GM18909 (cell line): Measurements from ENCODE around the gene ASIC2.

Source experiments
- ATAC-seq: cut with Tn5 transposase; IDR thresholded peaks from one replicate; pipeline ENCODE4 v1.9.1; 2021; ENCODE audit warnings: mild to moderate bottlenecking; ENCODE audit not compliant: unreplicated experiment, poor library complexity

The ASIC2 gene

DNA sequence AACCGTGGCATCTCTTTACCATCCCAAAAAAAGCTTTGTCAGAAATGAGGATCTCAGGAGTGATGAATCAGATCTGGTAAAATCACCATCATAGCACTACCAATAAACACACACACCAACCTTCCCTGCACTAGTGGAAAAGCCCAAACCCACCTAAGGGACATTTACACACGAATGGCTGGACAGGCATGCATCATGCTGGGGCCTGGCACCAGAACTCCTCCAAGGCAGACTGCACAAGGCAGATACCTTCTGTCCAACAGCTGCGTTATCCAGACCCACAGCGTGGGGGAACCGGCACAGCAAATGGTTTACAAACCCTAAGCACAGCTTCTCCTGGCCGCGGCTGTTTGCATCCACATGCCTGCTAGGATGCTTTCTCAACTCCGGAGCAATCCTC, 2.8 kb downstream of the ASIC2 start:
- no peak for ATAC-seq

DNA sequence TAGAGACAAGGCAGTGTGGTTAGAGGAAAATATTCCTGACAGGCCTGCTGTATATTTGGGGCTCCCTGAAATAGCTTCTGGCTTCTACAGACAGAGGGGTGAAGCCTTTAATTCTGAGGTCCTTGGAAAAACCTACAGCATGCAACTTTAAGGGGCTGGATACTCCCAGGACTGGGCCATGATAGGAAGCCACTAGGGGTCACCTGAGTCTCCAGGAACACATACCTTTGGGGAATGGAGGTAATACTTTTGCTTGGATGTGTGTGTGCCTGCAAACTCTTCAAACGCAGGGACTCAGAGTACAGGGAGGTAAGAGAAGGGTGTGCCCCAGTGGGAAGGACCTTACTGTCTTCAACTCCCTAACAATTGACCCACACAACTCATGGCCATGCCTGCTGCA, 4.1 kb downstream of the ASIC2 start:
- ATAC-seq: no peak

DNA sequence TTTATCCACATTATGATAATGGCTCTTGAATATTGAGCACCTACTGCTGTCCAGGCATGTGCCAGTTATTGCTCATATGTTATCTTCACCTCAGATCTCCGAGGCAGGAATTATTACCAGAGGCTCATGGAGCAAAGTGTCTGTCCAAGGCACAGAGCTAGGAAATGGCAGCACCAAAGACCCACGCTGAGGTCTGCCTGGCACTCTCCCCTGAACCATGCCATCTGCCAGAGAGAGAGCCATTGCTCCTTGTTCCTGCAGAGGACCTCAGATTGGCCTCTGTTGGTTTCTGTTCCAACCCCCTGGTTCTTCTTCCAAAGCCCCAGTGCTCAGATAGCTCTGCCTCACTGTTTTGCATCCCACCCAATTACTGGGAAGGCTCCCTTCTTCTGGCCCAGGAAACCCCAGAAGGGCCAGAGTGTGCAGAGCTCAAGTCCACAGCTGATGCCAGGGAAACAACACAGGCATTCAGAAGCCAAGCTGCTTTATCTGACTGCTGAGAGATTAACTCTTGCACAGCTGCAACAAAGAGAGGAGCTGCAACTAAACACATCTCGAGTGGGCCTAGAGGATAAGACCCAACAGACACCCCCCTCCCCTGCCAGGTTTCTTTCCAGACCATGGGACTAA, 5.9 kb downstream of the ASIC2 start:
- no peak for ATAC-seq

DNA sequence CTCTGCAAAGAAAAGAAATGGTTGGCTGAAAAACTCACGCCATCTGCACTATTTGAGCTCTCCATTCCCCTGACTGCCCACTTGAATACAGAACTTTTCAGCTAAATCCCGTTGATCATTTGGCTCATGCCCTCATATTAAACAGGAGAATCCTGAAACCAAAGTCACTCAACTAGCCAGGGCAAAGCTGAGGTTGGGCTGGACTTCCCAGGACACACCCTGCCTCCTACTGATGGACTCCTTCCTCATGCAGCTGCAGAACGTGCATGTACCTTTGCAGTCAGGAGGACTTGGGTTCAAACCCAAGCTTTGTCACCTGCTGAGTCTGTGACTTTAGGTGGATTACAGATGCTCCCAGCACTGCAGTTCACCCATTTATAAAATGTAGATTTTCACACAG, 7.7 kb downstream of the ASIC2 start:
- no peak for ATAC-seq

DNA sequence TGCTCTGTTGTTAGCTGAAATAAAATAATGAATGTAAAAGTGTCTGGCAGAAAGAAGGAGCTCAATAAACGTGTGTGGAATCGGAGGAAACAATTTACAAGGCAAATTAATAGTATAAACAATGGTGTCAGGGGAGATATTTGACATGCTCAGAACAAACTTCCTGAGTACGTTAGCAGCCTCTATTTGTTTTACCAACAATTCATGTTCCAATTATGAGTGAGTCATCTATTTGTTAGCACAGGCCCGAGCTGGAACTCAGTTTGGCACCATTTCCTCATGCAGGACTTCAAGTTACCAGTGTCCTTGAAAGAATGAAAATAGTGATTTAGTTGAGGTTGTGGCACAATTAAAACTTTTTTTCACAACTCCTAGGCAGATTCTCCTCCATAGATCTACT, 9.1 kb downstream of the ASIC2 start:
- ATAC-seq: no peak

DNA sequence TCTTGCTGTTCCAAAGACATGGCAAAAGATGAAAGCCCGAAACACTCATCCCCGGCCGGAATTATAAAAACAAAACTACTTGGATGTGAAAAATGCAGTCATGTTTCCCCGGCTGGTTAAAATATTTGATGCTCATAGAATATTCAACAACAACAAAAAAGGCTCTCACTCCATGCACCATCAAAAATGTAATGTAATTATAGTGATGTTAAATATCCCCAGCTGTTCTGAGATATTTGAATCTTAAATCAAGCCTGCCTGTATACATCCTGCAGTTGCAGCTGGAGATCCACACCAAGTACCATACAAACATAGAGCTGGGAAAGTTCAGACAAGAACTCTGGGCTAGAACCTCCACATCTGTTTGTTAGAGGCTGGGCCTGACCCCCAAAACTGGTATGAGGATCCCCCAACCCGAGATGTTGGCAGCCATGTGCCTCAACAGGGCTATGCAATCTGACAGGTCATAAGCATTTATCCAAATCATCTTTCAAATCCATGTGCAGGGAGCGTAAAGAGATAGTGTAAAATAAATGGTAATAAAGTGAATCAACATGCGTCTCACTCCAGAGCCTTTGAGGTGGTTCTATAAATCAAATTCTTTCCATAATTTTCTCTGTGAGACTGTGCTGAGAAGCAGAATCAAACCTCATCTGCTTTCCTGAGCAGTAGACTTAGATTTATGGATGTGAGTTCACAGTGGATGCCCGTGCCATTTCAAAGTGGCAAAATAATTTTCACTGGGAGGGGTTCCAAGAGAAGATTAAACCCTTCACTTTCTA, 12.7 kb downstream of the ASIC2 start:
- ATAC-seq: no peak

DNA sequence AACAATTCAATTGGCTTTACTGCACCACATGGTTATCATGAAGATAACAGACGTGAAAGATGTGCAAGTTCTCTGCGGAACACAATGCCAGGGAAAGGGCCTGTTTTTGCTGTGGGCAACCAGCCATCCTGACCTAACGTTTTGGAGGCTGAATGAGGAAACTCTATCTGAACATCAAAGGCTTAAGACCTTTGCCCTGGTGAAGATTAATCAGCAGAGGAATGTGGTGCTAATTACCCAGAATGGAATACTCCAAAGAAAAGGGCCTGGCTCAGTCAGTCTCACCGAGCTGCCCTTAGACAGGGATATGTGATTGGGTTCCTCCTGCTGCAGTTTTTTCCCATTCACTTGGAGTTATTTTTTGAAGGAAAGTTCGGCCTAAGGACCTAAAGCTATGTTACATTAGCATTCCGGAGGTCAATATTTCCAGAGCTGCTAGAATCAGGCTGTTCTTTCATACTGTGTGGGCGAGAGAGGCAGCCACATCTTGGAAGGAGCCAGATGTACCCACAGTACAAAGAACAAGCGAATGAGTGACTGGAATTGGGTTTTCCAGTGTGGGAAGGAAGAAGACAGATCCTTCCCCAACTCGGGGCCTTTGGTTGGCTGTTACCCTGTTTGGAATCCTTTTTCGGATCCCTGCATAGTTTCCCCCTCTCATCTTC, 15.5 kb downstream of the ASIC2 start:
- no peak for ATAC-seq

DNA sequence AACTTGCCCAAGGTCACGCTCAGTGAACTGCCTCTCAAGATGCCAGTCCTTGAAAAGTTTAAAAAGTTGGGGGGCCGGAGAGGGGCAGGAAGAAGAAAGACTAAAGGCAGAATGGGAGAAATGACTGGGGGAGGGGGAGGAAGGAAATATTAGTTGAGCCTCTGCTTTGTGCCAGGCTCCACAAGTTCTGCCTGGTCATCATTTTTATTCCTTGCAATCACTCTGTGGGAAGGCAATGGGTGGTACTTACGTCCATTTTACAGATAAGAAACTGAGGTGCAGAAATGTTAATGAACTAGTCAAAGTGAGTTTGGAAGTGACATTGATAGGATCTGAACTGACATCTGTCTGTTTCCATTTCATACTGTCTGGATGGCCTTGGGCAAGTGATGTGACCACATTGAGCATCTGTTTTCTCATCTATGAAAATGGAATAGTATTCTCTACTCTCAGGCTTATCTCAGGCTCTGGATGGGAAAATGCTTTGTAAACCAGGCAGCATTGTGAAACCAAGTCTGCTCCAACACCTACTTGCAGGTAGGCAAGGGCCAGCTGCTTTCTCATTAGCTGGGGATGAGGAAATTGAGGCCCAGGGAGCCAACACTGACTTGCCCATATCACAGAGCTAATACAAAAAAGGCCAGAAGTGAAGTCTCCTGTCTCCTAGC, 19.2 kb downstream of the ASIC2 start:
- no peak for ATAC-seq

DNA sequence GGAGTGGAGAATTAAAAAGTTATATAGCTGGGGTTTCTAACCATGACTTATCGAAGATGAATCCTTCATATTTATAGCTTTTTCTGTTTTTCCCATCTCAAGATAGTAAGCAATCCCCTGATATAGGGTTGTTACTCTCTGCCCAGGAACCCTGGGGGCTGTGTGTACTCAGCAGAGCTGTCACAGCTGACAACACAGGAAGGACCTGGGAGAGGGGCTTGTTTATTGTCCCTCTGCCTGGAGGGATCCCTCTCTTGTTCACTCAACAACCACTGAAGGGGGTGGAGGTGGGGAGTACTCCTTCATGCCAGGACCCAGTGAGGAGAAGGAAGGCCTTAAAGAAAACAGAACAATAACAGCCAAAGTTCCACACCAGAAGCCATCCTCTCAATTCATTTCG, 19.8 kb downstream of the ASIC2 start:
- no peak for ATAC-seq

DNA sequence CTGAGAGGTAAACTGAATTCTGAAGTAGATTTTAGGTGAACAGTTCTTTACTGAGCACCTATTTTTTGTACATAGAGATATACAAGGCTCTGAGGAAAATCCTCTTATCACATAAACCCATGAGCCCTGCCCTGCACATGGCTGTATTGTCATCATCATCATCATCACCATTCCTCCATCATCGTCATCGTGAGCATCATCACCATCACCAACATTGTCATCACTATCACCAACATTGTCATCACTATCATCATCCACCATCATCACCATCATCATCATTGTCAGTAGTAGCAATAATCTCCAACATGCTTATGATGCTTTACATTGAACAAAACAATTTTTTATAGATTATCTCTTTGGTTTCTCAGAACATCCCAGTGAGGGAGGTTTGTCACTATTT, 20.7 kb downstream of the ASIC2 start:
- no peak for ATAC-seq

DNA sequence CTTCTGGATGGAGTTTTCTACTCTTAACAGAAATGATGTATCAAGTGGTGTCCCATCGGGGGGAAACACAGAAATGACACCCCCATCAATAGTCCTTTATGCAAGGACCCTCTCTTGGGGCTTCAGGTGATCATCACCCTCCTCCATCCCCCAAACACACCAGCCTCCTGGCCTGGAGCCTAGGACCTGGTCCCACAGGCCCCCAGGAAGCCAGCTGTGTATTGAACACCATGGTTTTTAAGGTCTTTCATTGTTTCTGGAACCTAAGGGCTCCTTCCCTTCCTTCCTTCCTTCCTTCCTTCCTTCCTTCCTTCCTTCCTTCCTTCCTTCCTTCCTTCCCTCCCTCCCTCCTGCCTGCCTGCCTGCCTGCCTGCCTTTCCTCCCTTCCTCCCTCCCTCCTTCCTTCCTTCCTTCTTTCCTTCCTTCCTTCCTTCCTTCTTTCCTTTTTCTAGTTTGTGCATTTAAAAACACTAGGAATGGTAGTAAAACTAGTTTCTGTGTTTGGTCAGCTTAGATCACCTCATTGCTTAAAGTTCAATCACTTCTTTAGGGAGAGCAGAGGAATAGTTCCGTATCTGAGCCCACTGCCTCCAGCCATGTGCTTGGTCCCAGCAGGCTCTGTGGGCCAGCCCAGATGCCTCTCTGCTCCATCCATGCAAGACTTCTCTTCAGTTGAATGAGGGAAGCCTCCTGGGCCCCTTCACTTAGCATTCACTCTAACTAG, 23.6 kb downstream of the ASIC2 start:
- no peak for ATAC-seq

DNA sequence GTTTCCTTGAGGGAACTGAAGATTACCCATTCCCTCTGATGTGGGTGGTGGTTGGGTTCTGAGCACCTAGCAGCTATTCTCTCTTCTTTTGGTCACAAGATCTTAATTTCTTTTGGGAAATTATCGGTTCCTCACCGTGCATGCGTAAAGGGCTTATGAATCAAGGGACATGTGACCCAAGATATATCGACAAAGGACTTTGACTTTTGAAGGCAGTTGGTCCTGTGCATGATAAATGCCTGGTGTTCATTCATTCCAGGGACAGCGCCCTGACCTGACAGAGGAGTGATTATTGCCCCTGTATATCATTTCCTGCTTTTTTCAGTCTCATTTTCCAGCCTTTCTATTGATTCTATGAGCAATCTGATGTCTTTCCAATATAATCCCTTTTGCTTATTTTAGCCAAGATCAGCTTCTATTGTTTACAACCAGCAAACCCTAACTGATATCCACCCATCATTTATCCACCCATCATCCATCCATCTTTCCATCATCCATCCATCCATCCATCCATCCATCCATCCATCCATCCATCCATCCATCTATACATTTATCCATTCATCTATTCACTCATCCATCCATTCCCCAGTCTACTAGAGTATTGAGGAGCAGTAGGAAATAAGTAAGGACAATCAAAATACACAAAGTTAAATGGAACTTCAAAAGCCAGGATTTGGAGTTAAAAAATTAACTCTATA, 25.1 kb downstream of the ASIC2 start:
- no peak for ATAC-seq

DNA sequence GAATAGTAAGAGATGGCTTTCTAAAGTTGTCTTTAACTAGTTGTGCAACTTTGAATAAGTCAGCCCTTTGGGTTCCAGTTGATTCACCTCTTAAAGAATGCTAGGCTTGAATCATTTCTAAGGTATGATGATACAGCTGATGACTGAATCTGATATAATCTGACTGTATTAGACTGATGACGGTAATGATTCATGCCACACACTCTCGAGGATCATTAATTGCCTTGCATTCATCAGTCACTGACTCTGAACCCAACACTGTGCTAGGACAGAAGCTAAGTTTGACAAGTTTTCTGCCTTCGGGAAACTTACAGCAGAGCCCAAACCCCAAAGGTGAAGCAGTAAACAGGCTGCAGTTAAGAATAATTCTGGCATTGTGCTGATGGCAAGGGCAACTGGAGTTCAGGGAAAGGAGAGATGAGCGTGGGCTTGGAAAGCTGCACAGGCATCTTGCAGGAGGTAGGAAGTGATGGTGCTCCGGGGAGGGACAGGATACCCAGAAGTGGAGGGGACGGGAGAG, 25.8 kb downstream of the ASIC2 start:
- ATAC-seq: no peak

DNA sequence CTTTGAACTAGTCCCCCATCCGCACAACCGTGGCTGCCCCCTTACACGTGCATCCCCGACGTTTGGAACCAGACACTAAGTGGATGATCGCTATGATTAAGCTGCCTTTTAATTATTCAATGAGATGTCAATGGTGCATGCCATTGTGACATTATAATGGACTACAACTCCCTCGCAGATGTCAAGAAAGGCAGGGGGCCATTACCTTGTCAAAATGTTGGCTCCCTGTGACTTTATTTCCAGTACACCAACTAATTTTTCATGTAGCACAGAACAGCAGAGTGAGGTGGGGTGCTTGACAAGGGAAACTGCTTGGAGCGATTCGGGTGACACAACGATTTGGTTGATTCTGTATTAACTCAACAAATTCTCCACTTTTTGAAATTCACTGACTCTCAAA, 26.5 kb downstream of the ASIC2 start:
- no peak for ATAC-seq

DNA sequence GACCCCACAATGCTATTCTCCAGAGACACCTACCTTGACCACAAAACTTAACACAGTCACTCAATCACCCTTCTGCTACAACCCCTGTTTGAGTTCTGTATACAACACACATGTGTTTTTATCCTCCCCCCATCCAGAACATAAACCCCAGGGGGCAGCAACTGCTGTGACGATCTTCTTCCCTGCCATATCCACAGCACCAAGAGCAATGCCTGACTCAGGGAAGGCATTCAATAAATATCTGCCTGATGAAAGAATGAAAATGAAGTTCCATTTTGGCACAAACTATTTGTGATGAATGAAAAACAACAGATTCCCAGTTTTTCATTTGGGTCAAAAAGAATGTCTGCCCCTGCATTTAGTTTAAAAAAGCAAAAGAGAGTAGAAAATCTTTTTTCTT, 27.0 kb downstream of the ASIC2 start:
- no peak for ATAC-seq

DNA sequence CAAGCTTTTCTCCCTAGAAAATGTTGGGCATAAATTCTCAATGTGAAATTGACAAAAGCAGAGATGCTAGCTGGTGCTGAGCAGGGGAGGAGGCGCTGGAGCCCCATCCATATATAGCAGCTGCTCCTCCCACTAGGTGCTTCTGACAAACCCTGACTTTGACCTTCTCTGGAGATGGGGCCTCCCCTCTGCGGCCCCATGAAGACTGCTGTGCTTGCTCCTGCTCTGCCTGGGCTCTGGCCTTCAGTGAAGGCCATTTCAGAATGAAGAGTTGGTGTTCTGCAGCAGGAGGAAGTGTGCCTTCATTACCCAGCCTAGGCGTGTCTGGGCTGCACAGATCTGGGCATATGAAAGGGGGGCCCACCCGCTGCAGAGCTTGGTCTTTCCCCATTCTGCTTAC, 29.7 kb downstream of the ASIC2 start:
- no peak for ATAC-seq

DNA sequence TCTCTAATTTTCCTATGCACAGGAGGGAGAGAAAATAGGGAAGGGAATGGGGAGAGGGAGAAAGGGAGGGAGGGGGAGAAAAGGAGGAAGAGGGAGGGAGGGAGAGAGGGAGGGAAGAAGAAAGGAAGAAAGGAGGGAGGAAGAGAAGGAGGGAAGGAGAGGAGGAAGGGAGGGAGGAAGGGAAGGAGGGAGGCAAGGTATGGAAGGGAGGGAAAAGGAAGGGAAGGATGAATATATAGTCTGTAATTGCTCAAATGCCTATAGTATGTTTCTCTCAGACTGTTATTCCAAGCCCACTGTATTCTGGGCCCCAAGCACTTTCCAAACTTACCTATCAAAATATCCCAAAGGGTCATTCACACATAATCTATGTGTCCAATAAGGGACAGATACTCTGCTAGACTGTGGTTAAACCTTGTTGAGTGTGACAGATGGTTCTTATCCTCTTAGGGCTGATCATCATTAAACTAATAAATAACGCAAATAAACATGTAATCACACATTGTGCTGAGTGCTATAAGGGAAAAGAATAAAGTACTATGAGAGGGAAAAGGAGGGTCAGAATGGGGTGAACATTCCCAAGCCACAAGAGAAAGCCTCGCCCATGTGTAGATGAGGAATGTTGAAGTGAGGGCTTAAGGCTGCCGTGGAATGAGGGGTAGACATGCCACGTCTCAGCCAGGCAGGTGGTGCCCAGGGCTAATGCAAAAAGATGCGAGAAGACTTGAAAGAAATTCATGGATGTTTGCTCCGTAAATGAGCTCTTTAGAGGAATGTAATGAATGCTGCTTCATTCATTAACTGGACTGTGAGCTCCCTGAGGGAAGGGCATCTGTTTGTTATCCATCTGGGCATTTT, 30.6 kb downstream of the ASIC2 start:
- ATAC-seq: no peak

DNA sequence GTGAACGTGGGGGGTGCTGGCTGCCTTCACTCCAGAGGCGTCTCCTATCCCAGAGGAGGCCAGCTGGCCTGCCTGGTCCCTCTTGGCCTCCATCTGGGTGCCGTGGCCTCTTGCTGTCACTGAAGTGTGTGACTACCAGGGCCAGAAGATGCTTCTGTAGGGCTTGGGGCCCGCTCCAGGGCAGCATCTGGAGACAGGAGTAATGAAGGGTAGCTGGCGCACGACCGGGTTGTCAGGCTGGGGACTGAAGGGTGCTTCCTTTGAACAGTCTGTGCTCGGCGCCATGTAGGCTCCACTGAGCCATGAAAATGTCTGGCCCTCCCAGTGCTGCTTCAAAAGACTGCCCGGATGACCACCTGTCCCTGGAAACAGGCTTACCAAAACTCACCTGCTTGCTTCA, 31.3 kb downstream of the ASIC2 start:
- ATAC-seq: no peak

DNA sequence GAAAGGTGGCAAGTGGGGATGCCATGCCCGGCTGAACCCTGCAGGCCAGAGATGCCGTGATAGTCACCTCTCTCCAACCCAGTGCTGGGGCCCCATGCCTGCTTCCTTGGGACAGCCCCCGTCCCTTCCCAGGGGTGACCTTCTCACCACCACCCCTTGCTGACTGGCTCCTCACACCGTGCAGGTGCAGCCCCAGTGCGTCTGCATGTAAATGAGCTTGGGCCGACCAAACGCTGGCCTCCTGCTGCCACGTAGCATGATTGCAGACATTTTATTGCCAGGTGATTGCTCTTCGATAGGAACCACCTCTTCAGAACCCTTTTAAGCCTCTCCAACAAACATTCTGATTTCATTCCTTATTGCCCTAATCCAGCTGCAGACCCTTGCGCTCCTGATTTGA, 32.5 kb downstream of the ASIC2 start:
- no peak for ATAC-seq
